Activated T-helper 1 cell treated with Interleukin-2 at 50 U/mL for 16 hours (primary cell): ENCODE measurements around the gene BCAS1.

ENCODE experiments used
- DNase-seq: peaks from one replicate; pipeline ENCODE4 v3.0.0-alpha.2; 2020; ENCODE audit warnings: low read depth

The BCAS1 gene

GRCh38 chr20:53958260-53958659 lies 112.1 kb downstream of the BCAS1 start:
- no peak for DNase-seq

GRCh38 chr20:53957451-53958172 lies 112.8 kb downstream of the BCAS1 start:
- DNase-seq: no peak

DNA sequence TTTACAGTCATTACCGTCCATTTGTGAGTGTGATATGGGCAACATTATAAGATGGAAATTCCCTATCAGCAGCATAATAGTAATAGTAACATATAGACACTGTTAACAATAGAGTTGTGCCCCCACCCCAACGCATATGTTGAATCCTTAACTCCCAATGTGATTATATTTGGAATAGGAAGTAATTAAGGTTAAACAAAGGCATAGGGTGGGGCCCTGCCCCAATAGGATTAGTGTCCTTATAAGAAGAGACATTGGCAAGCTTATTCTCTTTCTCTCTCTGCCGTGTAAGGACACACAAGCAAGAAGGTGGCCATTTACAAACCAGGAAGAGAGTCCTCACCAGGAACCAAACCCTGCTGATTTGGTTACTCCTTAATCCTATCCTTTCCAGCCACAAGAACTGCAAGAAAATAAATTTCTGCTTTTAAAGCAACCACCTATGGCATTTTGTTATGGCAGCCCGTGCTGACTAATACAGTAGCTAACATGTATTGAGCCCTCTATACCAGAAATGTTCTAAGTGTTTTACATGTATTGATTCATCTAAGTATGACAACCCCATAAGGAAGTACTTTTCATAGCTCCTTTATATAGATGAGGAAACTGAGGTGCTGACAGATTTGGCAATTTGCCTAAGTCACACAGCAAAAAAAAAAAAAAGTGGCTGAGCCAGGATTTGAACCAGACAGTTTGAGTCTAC lies 114.2 kb downstream of the BCAS1 start:
- DNase-seq: no peak

DNA sequence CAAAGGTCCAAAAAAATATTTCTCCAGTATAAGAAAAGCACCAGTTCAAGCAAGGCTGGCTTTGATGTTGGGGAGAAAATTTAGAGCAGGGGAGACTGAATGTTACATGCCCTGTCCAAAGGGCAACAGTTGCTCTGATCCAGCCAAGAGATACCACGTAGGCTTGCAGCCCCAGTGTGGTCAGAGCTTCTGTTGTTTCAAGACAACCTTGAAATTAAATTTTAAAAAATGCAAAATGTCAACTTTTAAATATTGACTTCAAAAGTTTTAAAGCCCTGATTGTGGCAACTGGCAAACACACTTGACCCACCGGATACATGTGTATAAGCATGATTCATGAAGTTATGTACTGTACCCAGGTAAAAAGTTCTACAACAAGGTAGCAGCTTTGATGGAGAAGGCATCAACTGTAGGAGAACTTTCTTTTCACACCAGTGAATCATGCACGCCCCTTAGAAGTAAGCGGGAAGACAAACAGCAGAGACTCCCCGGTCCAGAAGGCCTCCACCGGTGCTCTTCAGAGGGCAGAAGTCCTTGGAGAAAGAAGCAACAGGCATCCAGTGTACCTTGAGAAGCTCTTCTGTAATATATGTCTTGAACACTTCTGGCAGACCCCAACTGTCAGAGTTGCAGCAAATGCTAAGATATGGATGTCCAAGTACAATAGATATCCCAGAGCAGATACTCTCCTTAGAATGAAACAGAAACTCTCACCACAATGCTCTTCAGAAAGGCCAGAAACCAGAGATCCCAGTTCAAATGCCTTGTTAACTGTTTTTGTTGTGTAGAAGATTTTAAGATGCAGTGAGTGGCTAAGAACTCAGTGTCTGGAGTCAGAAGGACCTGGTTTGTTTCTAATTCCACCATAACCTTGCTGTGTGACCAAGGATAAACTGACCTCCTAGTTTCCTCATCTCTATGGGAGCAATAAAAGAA lies 115.4 kb downstream of the BCAS1 start:
- no peak for DNase-seq

DNA sequence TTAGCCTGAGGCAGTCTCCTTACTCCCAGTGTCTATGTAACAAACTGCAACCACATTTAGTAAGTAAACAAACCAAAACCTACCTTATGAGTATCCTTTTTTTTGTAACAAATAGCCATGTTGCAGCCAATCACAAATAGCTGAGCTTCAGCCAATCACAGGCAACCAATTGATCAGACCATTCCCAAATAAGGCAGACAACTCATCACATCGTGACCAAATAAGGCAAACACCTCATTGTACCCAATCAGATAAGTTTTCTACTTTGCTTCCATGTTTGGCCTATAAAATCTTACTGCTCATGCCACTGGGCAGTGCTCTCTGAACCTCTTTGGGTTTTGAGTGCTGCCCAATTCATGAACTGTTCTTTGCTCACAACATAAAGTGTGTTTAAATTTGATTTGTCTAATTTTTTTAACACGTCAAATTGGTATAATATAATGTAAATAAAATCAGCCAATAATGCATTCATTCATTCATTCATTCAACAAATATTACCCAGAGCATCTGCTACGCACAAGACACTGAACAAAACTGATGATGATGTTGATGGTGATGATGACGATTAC lies 117.8 kb downstream of the BCAS1 start:
- no peak for DNase-seq

- no peak for DNase-seq
These were observed 119.8 kb downstream of the BCAS1 start for GRCh38 chr20:53950578-53950977.

- DNase-seq: no peak
These were observed 120.4 kb downstream of the BCAS1 start for GRCh38 chr20:53950031-53950430.

GRCh38 chr20:53949319-53949839 lies 121.0 kb downstream of the BCAS1 start:
- DNase-seq: peak; percentile 63

GRCh38 chr20:53948383-53949318 lies 121.7 kb downstream of the BCAS1 start:
- DNase-seq: no peak

GRCh38 chr20:53947501-53948195 lies 122.7 kb downstream of the BCAS1 start:
- no peak for DNase-seq

- DNase-seq: no peak
These were observed 124.3 kb downstream of the BCAS1 start for GRCh38 chr20:53946106-53946505.

DNA sequence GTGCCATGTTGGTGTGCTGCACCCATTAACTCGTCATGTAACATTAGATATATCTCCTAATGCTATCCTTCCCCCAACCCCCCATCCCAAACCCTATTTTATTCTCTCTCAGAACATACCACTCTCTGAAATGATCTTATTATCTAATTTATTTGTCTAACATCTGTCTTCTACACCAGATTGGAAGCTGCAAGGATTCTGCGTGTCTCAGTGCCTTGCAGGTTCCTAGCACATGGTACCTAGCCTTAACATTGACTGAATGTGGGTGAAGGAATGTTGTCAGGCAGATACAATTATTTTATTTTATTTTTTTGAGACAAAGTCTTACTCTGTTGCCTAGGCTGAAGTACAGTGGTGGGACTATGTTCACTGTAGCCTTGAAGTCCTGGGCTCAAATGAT lies 124.9 kb downstream of the BCAS1 start:
- DNase-seq: no peak

DNA sequence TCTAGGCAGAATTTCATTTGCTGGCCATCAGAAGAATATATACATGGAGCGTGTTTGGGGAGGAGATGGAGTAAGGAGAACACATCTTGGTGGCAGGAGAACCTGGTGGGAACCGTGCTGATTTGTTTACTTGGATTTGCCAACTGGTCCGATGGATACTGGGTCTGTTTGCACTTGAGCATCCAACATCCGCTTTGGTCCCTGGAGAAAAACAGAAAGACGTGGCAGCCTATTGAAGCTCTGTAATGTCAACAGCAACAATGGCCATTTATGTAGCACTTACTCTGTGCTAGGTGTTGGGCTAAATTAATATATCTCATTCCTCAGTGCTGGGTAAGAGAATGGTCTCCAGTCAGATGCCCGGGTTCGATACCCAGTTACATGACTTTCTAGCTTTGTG lies 125.6 kb downstream of the BCAS1 start:
- DNase-seq: no peak

DNA sequence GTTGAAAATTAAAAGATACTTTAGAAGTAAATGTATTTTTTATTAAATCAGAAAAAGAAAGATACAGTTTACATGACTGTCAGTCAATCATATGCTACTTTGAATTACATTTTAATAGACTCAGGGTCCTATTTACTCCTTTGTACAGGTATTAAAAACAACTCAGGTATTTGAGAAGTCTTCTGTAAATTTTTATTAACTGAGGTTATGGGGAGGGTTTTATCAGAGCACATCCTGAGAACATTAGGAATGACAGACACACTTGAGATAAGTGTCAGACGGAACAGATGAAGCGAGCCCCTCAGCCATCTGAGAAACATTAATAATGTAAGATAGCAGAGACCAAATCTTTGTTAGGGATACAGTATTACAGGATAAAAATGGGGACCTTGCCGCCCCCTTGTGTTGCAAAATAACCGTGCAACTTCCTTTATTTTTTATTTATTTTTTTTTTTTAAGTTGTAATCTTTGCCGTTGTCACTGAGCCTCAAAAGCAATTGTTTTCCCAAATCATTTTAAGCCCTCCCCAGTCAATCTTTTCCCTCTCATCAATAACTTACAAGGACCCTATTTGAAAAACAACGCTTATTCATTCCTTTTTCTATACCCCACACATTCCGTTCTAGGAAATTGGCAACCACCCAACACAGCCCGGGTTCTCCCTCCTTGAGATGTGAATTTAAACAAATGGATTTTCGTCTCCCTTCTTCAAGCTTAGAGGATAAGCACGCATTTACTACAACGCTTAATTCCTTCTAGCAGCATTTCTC lies 126.7 kb downstream of the BCAS1 start:
- no peak for DNase-seq

DNA sequence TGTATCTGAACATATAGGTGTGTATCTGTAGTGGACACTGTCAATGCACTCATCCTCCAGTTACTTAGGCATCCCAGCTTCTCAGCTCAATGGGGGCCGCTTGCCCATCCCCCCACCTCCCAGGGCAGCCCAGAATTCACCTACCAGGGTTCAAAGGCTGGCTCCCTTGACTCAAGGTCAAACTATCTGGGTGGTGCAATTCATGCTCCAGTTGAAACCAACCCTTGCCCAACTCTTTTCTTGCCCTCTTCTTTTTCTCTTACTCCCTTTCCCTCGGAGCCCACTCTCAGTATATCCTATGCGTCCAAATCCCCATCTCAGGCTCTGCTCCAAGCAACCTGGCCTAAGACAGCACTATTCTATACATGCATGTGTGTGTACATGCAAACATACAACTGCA lies 127.4 kb downstream of the BCAS1 start:
- DNase-seq: no peak

- no peak for DNase-seq
These were observed 128.0 kb downstream of the BCAS1 start for GRCh38 chr20:53942472-53942816.

- no peak for DNase-seq
These were observed 128.5 kb downstream of the BCAS1 start for GRCh38 chr20:53941680-53942471.

- DNase-seq: no peak
These were observed 129.4 kb downstream of the BCAS1 start for GRCh38 chr20:53940907-53941545.
